Mesangial cell (primary cell): ENCODE results near the gene VAV3. TPM values are rescaled to one million over a fixed set of nuclear protein-coding genes. Genes with fewer than 3 reads are reported as not detected.

Source experiments
- total RNA-seq: library from RNA; depleted of rRNA; stranded (reverse); fragments of >200 nt; gene quantifications from 2 replicates; pipeline ENCODE4 v1.2.3, GENCODE V29; 2015

The VAV3 gene
- total RNA-seq = 1.3 and 5.2 TPM in 2 replicates

GRCh38 chr1:107965110-107965991, at the start of gene VAV3:
VAV3 (minus strand) TSS chr1:107965180; CDS start chr1:107964869, 311 bp downstream.

Other genes with a start within 250 kb of the VAV3 start
- gene SLC25A24, start 235.2 kb upstream of the VAV3 start, total RNA-seq = 21.2 and 40.4 TPM in 2 replicates